ENCODE measurements around the gene GRIN2A.

The GRIN2A gene

DNA sequence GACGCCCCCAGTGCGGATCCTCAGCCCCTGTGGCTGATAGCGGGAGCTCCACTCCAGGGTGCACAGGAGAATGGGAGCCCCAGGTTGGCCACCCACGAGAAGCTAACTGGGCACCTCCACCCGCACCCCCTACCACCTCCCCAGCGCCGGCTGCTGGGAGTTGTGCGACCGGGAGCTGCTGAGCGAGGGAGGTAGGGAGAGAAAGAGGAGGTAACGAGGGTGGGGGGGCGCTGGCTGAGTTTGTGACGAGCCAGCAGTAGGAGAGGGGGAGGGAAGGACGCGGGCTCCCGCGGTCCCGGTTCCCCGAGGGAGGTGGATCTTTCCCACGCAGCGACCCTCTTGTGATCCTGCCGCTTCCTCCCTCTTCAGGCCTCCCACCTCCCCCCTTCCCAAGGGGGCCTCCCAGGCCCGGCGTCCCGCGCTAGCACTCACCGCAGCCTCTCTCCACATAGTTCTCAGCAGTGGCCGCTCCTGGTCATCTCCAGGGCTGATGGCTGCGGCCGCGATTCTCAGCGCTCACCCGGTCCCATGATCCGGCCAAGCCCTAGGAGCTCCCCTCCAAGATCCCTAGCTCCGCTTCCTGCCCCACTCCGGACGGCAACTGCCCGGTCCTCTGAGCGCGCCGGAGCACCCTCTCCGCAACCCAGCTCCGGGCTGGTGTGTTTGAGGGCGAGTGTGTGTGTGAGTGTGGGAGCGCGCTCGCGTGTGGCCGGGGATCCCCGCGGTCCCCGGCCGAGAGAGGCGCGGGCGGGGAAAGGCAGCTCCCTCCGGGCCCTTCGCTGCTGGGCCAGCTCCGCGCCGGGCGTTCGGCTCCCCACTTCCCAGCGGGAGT is at the start of gene GRIN2A:
TSS of gene GRIN2A (minus strand) at position 207 of the 832 bp plus-strand sequence. CDS start 2,017 bp downstream, outside the sequence.
- in situ Hi-C loops (cut with HindIII; ENCODE audit: low sequenced_read_pairs): no loop called here

DNA sequence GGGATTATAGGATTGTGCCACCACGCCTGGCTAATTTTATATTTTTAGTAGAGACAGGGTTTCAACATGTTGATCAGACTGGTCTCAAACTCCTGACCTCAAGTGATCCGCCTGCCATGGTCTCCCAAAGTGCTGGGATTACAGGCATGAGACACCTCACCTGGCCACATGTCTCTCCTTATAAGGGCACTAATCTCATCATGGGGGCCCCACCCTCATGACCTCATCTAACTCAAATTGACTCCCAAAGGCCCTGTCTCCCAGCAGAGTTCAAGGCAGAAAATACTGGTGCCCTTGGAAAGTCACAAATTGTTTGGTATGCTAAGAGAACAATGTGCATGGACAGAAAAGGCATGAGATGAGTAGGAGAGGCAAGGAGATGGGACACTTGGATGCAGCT is 49.3 kb upstream of the GRIN2A start:
- in situ Hi-C loops (cut with HindIII; ENCODE audit: low sequenced_read_pairs): no loop called here

GRCh38 chr16:10228779-10229178 is 46.6 kb upstream of the GRIN2A start:
- in situ Hi-C loops (cut with HindIII; ENCODE audit: low sequenced_read_pairs): no loop called here

DNA sequence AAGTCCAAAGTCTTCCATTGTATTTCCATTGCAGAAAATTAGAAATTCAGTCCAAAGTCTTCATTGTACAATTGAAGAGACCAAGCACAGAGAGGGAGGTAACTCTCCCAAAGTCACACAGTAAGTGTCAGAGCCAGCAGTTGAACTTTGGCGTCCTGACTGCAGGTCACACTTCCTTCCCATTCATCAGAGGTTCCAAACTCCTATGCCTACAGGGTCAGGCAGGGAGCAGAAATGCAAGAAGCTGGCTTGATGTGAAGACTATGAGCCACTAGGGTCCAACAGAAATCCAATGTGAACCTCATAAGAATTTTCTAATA is 44.7 kb upstream of the GRIN2A start:
- in situ Hi-C loops (cut with HindIII; ENCODE audit: low sequenced_read_pairs): no loop called here

DNA sequence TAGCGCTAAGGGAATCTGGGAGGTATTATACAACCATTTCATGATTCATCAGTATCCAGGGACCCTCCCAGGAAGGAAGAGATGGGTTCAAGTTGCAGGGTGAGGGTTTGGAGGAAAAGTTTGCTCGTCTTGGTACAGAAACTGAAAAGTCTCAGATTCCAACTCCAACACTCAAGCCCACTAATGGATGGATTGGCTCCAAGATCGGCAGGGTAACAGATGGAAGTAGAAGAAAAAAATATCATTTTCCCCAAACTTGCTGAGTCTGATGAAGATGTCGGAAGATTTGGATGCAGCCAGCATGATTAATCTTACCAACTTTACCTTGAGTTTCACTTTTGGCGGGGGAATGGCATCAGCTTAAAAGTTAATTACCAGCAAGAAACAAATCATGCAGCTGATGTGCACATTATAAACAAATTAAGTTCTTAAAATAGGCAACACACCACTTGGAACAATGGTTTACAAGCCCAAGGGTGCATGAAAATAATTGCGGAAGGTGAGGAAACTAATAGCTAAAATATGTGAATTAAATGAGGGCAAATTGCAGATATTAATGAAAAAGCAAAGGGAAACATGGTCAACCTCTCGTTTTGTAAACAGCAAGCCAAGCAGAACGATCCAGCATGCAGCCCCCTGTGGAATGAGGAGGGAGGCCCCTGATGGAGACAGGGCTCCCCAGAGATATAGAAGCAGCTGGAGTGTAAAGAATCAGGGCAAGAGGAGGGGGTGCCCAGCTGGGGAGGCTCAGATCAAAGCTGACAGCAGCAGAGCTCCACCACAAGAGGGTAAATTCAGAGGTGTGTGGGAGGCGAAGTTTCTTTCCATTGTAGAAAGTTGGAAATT is 44.1 kb upstream of the GRIN2A start:
- in situ Hi-C loops (cut with HindIII; ENCODE audit: low sequenced_read_pairs): no loop called here

- in situ Hi-C loops (cut with HindIII; ENCODE audit: low sequenced_read_pairs): no loop called here
These were observed 43.4 kb upstream of the GRIN2A start for GRCh38 chr16:10225653-10226052.

DNA sequence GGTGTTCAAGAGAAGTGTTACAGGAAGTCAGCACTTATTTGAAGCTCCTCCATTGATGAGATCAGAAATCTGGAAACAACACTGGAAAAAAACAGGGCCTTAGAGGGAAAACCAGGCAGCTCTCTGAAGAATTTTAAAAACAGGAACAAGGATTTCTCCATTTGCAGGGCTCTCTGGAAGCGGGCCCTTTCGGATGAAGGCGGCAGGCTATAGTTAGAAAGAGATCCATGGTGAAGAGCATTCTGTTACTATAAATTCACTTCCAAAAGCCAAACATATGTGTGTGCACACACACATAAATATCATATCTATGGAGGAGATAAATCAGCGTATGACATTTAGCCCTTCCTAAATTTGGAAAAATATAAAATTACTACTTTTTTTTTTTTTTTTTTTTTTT is 42.6 kb upstream of the GRIN2A start:
- in situ Hi-C loops (cut with HindIII; ENCODE audit: low sequenced_read_pairs): loop anchor here (5.0 kb wide), 1 partner anchor 38 kb away; no protein-coding TSS in a partner anchor

GRCh38 chr16:10220942-10221341 is 38.7 kb upstream of the GRIN2A start:
- in situ Hi-C loops (cut with HindIII; ENCODE audit: low sequenced_read_pairs): loop anchor here (5.0 kb wide), 1 partner anchor 34 kb away; no protein-coding TSS in a partner anchor

DNA sequence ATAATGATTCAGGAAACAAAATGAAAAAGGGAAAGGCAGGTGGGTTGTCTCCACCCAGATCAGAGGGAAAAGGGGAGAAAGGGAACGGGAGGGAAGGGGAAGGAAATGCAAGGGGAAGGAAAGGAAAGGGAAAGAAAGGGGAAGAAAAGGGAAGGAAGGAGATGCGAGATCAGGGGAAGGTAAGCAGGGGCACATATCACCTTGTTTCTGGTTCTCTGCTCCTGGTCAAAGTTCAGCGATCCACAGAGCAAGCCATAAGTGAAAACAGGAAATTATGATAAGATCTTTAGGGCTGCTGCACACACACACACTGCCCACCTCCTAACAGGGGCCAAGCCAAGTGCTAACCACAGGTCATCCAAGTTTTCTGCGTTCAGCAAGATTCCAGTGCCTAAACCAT is 37.5 kb upstream of the GRIN2A start:
- in situ Hi-C loops (cut with HindIII; ENCODE audit: low sequenced_read_pairs): loop anchor here (5.0 kb wide), 1 partner anchor 32 kb away; no protein-coding TSS in a partner anchor

DNA sequence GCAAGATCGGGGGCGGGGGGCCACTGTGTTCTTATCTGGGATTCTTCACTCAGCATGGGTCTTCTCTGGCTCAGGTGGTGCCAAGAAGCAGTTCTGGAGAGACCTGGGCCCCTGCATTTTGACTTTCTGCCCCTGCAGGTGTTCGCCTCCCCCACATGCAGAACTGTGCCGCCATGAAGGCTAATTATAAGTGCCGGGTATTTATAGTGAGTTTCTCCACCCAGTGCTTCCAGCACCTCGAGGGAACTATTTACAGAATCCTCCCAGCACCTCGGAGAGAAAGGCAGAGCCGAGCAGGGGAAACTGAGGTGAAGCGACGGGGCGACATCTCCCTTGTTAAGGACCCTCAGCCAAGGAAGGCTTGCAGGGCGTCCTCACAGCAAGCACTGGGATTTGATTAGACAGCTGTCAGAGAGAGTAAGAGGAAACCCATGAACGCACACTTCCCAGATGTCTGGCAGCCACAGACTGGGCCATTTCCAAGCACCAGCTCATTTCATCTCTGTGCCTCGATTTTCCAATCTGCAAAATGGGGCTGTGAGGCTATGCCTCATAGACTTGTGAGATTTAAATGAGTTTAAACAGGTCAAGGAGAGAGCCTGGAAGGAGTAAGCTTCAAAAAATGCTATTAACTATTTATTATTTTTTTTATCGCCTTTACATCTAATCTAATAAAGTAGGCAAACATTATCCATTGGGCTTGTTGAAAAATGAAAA is 36.4 kb upstream of the GRIN2A start:
- in situ Hi-C loops (cut with HindIII; ENCODE audit: low sequenced_read_pairs): no loop called here

DNA sequence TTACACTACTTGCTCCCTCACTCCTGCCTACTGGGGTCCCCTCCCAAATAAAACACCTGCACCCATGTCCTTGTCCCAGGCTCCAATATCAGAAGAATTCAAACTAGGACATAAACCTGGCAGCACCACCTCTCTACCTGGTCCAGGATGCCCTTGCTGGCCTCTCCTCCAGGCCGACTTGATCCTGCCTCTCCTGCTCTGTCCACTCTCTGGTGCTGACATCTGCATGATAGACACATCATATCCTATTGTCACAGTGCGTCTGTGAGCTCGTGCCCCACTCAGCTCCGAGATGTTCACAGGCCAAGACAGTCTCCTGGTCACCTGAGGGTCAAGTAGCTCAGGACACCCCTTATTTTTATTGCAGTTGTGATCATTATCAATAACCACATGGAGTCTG is 31.5 kb upstream of the GRIN2A start:
- in situ Hi-C loops (cut with HindIII; ENCODE audit: low sequenced_read_pairs): no loop called here

DNA sequence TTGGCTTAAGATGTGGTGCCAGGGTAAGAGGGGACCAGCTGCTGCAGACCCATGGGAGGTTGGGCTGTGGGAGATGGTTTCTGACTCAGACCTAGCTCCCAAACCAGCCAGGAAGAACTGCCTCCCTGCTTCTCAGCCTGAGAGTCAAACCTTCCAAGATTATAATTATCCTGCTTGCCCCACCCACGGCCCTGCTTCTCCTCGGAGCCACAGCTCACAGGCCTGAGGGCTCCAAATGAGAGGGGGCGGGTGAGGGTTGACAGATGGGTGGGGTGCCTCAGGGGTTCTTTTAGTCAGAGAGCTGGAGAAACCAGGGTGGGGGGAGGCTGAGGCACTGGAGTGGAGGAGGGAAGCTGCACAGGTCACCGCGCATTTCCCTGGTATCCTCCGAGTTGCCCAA is 28.7 kb upstream of the GRIN2A start:
- in situ Hi-C loops (cut with HindIII; ENCODE audit: low sequenced_read_pairs): no loop called here

GRCh38 chr16:10206865-10207264 is 24.6 kb upstream of the GRIN2A start:
- in situ Hi-C loops (cut with HindIII; ENCODE audit: low sequenced_read_pairs): loop anchor here (5.0 kb wide), 1 partner anchor 70 kb away; no protein-coding TSS in a partner anchor

DNA sequence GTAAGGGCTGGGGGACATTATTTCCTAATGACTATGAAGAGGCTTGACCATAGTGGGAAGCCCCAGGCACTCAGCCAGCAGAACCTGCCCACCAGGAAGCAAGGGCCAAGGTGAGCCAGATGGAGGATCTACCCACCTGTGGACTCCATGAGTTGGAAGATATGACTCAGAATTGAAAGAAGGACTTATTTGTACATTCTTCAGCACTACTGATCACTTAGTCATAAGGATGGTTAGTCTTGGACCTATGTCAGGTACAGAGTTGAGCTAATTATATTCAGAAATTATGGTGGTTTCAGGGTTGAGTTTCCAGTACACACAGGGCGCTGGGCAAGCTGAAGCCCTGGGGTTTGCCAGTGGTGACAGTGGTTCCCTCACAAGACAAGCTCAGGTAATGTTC is 24.0 kb upstream of the GRIN2A start:
- in situ Hi-C loops (cut with HindIII; ENCODE audit: low sequenced_read_pairs): loop anchor here (5.0 kb wide), 1 partner anchor 69 kb away; no protein-coding TSS in a partner anchor

DNA sequence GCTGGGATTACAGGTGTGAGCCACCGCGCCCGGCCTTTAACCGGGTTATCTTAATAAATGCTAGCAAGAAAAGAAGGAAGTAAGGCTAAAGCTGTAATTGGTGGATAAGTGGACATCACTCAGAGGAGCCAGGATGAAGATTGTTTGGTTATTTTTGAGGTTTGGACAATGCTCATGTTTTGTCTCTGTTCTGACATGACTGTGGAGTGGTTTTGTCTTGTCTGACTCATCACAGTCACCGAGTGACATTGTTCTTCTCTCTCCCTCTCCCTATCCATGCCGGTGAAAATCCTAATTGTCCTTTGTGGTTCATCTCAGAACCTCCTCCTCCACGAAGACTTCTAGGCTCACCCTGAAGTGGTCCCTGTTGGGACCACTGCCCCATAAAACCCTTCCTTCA is 23.5 kb upstream of the GRIN2A start:
- in situ Hi-C loops (cut with HindIII; ENCODE audit: low sequenced_read_pairs): loop anchor here (5.0 kb wide), 1 partner anchor 68 kb away; no protein-coding TSS in a partner anchor

DNA sequence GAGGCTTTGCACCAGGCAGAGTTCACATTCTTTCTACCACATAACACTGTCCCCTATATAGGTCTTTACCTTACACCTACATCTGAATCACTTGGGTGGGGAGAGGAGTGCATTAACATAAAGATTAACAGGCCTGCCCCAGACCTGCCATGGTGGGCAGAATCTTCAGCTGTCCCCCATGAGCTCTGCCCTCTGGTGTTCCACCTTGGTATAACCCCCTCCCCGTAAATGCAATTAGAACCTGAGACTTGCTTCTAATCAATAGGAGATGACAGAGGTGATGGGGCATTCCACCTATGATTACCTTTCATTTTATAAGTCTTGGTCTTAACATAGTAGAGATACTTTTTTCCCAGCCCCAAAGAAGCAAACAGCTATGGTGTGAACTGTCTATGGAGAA is 20.4 kb upstream of the GRIN2A start:
- in situ Hi-C loops (cut with HindIII; ENCODE audit: low sequenced_read_pairs): no loop called here

GRCh38 chr16:10200637-10201586 is 18.7 kb upstream of the GRIN2A start:
- in situ Hi-C loops (cut with HindIII; ENCODE audit: low sequenced_read_pairs): no loop called here

DNA sequence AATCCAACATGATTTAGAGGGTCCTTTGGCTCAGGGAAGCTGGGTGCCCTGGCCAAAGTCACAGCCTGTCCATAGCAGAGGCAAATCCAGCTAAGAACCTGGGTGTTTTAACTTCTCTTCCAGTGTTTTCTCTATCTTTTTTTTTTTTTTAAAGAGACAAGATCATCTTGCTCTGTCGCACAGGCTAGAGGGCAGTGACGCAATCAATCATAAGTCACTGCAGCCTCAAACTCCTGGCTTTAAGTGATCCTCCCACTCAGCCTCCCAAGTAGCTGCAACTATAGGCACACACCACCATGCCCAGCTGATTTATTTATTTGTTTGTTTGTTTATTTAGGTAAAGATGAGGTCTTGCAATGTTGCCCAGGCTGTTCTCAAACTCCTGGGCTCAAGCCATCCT is 14.8 kb upstream of the GRIN2A start:
- in situ Hi-C loops (cut with HindIII; ENCODE audit: low sequenced_read_pairs): no loop called here

DNA sequence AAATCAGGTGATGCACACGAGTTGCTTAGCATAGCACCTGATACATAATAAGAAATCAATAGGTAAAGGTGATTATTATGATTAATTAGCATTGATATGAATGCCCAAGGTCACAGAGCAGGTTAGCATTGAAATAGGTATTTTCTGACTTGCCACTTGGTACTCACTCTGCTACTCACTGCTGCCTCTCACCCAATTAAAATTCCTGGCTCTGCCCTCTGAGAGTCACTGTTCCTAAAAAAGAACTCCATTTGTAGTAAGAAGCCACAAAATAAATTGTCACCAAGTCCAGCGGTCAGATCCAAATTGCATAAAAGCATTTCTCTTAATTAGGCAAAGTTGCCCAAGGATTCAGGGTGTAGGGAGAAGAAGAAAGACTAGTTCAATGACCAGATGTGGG is 8.9 kb upstream of the GRIN2A start:
- in situ Hi-C loops (cut with HindIII; ENCODE audit: low sequenced_read_pairs): no loop called here

DNA sequence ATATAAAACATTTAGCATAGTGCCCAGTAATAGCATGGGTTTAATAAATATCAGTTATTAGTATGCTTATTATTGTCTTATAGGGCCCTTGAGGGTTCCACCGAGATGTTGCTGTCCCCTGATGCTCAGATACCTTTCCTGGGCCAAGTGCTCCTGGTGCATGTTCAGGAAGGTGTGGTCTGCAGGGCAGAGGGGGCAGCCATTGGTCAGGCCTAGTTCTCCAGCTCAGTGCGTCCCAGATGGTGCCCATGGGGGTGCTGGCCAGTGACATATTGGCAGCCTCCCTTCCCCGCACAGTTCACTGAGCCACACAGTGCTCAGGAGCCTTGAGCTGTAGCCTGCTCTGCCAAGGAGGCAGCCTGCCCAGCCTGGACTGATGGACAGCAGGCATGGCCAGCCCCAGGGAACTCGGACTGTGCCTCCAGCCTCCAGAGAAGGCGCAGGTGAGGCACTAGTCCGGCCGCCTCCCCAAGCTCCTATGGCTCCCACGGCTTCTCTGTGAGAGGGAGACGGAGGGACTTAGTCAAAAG is 7.7 kb upstream of the GRIN2A start:
- in situ Hi-C loops (cut with HindIII; ENCODE audit: low sequenced_read_pairs): loop anchor here (5.0 kb wide), 2 partner anchors 32 to 68 kb away; no protein-coding TSS in a partner anchor

Data from endothelial cell of hepatic sinusoid (primary cell).